Measurements from ENCODE around the gene KCNQ1. TPM values are rescaled to one million over a fixed set of nuclear protein-coding genes. Genes with fewer than 3 reads are reported as not detected.

KCNQ1 gene
- polyA plus RNA-seq, 1 of the 3 experiments (the other 2 are of a cell fraction): 0.05 TPM

GRCh38 chr11:2810411-2811205 lies 365.8 kb downstream of the KCNQ1 start:
- Histone ChIP-seq H3K4me1 (ENCODE audit: control insufficient read depth in 1 of 2, insufficient read depth in 2 of 2, low read depth in 1 of 2, low read length in 1 of 2) (peaks cover 0 to 3% of the 10 kb centered on the region in 2 experiments; a peak in 1 of 4 replicates), H3K9ac (no peak overlapping the region), H3K27ac (ENCODE audit: low read depth in 2 of 2, low read length in 1 of 2) (no peak overlapping the region), H3K36me3 (replicated peaks in 1 of 2; ENCODE audit: control insufficient read depth in 1 of 2, insufficient read depth in 2 of 2, low read length in 1 of 2) (no peaks in the 10 kb centered on the region), H3K9me2 (no peaks in the 10 kb centered on the region), H4K20me1 (ENCODE audit: insufficient read depth) (no peaks in the 10 kb centered on the region), H2AFZ (ENCODE audit: low read depth) (no peak overlapping the region), H3F3A (replicated peaks; ENCODE audit: insufficient read depth) (no peaks in the 10 kb centered on the region), H3K79me2 (ENCODE audit: insufficient read depth) (no peaks in the 10 kb centered on the region), H3K4me2 (no peak overlapping the region), H3K9me3 (no peaks in the 10 kb centered on the region), H3K4me3 (ENCODE audit: low read depth in 2 of 2, low read length in 1 of 2) (no peak overlapping the region), H3K27me3 (ENCODE audit: insufficient read depth) (no peaks in the 10 kb centered on the region)
- POLR2A ChIA-PET: no interaction called here
- DNase-seq: no peak
- CTCF ChIA-PET: no interaction called here
- TF ChIP-seq GABPA (IDR thresholded peaks at IDR 0.05; ENCODE audit: low read depth): no peak
- no peak for TF ChIP-seq TCF12 (IDR thresholded peaks at IDR 0.05)
- no peak for TF ChIP-seq RCOR1 (IDR thresholded peaks at IDR 0.05; ENCODE audit: low read length)
- no peak for TF ChIP-seq PBX3 (IDR thresholded peaks at IDR 0.05)
- TF ChIP-seq SMC3 (IDR thresholded peaks at IDR 0.05; ENCODE audit: low read depth, low read length): no peak
- TF ChIP-seq NRF1 (IDR thresholded peaks at IDR 0.05; ENCODE audit: low read depth, low read length): no peak
- no peak for TF ChIP-seq TEAD4 (IDR thresholded peaks at IDR 0.05; ENCODE audit: borderline replicate concordance, insufficient read depth)
- TF ChIP-seq YY1 (IDR thresholded peaks at IDR 0.05; ENCODE audit: low read depth): no peak
- no peak for TF ChIP-seq RAD21 (IDR thresholded peaks at IDR 0.05; ENCODE audit: low read length)
- TF ChIP-seq IRF3 (IDR thresholded peaks at IDR 0.05; ENCODE audit: low read depth, low read length): no peak
- TF ChIP-seq RFX5 (IDR thresholded peaks at IDR 0.05; ENCODE audit: low read length): no peak
- no peak for TF ChIP-seq EP300 (IDR thresholded peaks at IDR 0.05; ENCODE audit: borderline replicate concordance in 1 of 2, low read depth in 1 of 2, low read length in 1 of 2)
- no peak for TF ChIP-seq TAF1 (IDR thresholded peaks at IDR 0.05; ENCODE audit: borderline replicate concordance, low read depth, low read length)
- TF ChIP-seq POLR2AphosphoS5 (IDR thresholded peaks at IDR 0.05; ENCODE audit: low read depth, low read length): no peak
- no peak for TF ChIP-seq FOXM1 (IDR thresholded peaks at IDR 0.05; ENCODE audit: low read depth)
- 59% methylated on average over 6 of the region's 18 CpGs for WGBS (ENCODE audit: low lambda C conversion rate)

All from SK-N-SH (cell line).